CD4-positive, alpha-beta T cell treated with Interleukin-12 subunit alpha and Interleukin-12 subunit beta, for 1 hour (primary cell): ENCODE results near the gene MAP2K1.
"Not testable (repeated sequence)": the region's sequence is repeated elsewhere in the genome, so short reads cannot be mapped to it uniquely, and the experiment has no call there.

ENCODE experiments used
- DNase-seq: peaks from one replicate; pipeline ENCODE4 v3.0.0-alpha.2; 2020

The MAP2K1 gene

DNA sequence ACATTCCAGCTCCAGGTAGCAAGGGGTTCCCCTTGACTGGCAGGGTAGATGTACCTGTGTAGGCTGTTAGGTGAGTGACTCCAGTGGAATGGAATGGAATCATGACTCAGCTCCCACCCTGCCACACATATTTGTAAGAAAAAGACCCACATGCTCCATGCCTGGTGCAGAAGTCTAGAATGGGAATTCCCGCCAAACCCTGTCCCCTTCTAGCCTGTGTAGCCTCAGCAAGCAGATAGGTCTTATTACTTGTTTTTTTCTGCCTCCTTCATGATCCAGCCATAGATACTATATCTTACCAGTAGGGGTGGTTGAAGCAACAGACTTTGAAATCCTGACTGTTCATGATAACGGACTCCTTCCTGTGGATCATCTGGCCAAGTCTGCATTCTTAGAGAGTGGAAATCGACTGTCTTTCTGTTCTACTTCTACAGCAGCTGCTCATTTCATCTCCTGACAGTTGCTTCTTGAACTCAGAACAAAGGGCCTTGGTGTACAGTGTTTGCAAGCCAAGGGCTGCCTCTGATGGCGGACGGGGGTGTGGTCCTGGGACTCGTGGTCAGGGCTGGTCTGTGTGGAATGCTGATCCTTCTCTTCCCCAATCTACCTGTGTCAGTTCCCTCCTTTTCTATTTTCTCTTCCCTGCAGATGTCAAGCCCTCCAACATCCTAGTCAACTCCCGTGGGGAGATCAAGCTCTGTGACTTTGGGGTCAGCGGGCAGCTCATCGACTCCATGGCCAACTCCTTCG lies 94.6 kb downstream of the MAP2K1 start:
- no peak for DNase-seq

DNA sequence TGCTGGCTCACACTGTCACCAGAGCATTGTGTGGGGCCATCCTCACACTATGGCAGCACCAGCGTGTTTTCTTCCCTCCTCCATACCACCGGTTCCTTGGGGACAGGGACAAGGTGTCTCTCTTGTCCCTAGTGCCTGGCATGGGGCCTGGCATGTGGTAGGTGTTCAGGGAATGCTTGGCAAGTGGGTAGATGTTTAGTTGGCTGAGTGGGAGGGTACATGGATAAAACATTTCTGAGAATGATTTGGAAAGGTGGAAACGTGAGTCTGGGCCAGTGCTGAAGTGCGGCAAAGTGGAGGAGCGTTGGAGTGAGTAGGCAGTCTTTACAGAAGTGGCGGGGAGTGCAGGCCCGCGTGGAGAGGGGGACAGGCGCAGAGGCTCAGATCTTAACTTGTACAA lies 95.8 kb downstream of the MAP2K1 start:
- DNase-seq, result no peak

DNA sequence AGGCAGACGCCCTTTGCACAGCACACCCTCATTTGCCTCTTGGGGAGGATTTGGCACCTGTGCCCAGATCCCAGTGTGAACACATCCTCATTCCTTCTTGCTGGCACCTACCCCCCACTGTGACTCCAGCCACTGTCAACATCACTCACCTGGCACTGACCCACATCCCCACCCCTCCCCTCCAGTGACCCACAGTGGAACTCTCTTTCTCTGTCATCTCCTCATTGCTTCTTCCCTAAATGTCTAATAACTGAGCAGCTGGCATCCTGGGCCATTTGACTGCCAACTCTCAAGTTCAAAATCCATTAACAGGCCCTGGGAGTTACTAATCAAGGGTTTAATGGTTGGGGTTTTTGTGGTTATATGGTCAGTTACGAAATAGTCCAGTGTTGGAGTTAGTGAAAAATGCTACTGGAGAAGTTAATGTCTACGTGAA lies 96.4 kb downstream of the MAP2K1 start:
- no peak for DNase-seq

GRCh38 chr15:66484539-66485112 lies 97.9 kb downstream of the MAP2K1 start:
- DNase-seq, result no peak

DNA sequence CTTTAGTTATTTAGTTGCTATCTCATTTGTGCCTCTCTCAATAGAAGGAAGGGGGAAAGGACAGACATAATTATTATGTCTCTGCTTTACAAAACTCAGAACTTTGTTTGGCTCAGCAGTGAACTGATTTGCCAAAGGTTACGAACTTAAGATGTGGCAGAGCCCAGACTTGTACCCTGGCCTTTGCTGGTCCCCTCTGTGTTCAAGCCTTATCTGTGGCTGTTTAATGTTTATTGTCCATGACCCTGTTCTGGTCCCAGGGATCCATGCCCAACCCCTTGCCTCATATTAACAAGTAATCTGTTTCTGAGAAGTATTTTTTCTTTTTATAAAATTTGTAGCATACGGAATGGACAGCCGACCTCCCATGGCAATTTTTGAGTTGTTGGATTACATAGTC lies 100.2 kb downstream of the MAP2K1 start:
- no peak for DNase-seq

DNA sequence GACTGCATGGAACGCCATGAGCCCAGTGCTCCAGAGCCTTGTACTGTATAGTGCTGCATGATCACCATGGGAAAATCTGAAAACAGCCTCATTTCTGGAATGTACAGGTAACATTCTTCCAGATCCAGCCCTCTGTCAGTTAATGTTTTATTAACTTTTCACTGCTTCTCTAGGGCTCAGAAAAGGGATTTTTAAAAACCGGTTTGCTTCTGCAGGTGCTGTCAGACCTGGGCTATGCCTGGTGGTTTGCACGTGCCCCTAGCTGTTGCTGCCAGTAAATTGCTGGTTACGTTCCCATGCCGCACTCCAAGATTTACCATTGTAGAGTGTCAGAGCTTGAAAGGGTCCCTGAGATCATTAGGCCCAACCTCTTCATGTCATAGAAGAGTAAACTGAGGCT lies 101.8 kb downstream of the MAP2K1 start:
- no peak for DNase-seq

- no peak for DNase-seq
Measured at GRCh38 chr15:66489179-66489791, 102.6 kb downstream of the MAP2K1 start.

DNA sequence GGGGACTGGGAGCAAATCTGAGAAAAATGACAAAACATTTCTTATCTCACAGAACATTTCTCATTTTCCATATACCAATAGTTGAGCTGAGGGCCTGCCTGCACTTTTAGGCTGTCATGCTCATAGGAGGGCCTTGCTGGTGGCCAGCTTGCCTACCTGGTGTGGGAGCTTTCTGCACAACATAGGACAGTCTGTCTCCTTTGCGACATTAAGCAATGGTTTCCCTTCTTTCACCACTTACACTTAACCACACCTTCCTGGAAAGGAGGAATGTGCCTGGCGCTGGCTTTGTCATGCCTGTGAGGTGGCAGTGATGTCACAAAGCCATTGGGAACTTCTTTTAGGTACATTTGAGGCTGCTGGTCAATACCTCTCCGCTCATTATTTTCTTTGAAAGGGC lies 105.1 kb downstream of the MAP2K1 start:
- no peak for DNase-seq

GRCh38 chr15:66494262-66494661 lies 107.5 kb downstream of the MAP2K1 start:
- no peak for DNase-seq

GRCh38 chr15:66496951-66497501 lies 110.3 kb downstream of the MAP2K1 start:
- no peak for DNase-seq

GRCh38 chr15:66497502-66498455 lies 111.1 kb downstream of the MAP2K1 start, which contains the start of gene SNAPC5:
SNAPC5 (minus strand) TSS chr15:66497762; CDS start chr15:66497731, 31 bp downstream.
- DNase-seq, result peak; percentile 97

GRCh38 chr15:66498501-66499386 lies 112.0 kb downstream of the MAP2K1 start:
- DNase-seq, result peak; percentile 63

DNA sequence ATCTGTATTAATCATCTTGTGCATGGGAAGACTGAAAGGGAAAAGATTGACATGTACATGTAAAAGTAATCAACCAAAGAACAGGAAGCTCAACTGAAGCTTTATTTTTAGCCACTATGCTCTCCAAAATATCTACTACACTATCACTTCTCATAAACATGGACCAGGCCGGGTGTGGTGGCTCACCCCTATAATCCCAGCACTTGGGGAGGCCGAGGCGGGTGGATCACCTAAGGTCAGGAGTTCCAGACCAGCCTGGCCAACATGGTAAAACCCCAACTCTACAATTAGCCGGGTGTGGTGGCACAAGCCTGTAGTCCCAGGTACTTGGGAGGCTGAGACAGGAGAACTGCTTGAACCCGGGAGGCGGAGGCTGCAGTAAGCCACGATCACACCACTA lies 113.6 kb downstream of the MAP2K1 start:
- not testable (repeated sequence) for DNase-seq

- DNase-seq, result no peak
Measured at GRCh38 chr15:66502491-66502890, 115.8 kb downstream of the MAP2K1 start.

- not testable (repeated sequence) for DNase-seq
Measured at GRCh38 chr15:66503041-66503648, 116.4 kb downstream of the MAP2K1 start.

DNA sequence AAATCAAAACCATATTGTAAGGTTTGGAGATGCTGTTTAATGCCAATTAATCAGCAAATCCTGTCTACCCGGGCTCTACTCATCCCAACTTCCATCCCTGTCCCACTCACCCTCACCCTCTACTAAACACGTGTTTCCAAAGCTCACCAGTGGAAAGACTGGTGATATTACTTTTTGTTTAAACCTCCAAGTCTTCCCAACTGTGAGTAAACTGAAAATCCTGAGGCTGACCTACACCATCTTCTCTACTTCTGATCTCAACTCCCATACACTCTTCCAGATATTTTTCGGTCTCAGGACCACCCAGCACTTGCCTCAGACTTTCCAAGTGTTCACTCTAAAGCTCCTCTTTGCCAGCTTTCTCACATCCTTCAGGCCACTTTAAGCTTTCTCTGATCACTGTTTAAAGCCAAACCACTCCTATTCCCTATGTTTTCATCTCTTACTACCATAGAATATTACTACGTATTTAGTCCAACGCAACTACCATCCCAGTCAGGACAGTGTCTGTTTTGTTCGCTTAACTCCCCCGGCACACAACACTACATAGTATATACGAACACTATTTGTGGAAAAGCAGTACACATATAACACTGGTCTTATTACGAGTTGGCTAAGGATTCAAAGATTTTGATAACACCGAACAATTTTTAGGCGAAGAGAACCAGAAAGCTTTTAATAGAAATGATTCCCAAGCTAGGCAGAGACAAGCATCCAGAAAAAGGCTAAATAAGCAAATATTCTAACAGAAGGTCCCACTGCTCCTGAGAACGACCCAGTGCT lies 117.3 kb downstream of the MAP2K1 start:
- DNase-seq, result no peak

DNA sequence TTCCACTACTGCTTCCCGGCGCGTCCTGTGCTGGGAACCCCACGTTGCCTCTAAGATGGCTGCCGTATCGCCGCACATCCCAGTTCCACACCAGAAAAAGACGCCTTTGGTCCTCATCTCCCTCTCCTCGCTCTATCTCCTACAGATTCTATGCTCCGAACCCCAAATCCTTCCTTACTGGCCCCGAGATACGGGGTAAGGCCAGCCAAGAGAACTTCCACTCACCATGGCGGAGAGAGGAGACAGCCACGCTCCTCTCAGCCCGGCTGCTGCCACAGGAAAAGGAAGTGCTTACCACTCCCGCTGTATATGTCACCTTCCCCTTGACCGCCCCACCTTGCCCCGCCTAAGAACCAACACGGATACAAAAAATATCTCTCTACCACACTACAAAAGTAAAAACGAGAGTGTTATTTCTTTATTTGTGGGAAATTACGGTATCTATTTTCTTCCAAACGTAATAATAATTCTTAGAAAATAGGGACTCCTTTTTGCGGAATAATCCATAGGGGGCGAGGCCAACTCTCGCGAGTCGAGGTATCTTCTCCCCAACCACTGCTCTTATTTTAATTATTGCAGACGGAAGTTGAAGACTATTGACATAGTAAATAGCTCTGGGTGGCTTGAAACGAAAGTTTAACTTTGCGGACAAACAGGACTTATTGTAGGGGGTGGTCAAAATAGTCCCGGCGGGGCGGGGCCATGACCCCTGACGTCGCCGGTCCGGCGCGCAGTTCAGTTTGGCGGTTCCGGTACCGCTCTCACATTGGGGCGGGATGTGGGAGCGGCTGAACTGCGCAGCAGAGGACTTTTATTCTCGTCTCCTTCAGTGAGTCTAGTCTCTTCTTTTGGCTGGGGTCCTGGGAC lies 118.1 kb downstream of the MAP2K1 start, which contains the start of the genes RPL4 and ZWILCH:
RPL4 (minus strand) TSS at position 293 of the 867 bp plus-strand sequence; CDS start at position 228, 65 bp downstream.
ZWILCH (plus strand) TSS at position 764 of the 867 bp plus-strand sequence; CDS start at position 777, 13 bp downstream.
- peak; percentile 89 for DNase-seq

DNA sequence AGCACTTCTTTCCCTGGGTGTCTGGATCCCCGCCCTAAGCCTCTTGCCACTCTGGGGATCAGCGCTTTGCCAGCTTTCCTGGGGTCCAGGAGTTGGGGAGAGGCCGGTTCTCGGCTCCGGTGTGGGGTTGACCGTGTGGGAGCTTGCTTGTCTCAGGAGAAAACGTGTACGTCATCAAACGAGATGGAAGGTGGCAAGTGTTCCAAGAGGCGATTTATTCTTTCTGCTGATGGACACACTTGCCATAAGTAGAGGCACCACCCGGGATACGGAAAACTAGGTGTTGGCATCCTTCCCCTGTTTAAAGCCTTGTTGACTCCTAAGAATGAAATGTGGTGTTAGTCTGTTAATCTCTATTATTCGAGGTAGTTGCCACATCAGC lies 118.7 kb downstream of the MAP2K1 start:
- DNase-seq, result no peak

DNA sequence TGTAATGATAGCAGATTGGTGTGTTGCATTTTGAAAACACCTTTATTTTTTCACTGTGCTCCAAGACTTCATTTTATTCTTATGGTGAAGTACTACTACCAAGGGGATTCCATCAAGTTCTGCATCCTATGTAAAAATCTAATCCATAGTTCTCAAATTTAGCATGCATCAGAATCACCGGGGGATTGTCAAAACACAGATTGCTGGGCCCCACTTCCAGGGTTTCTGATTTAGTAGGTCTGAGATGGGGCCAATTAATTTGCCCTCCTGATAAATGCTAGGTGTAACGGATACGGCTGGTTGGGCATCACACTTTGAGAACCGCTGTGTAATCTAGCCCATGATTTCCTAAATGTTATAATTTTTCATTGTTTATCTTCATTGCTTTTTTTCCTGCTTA lies 119.1 kb downstream of the MAP2K1 start:
- no peak for DNase-seq
